DMS79 treated with DMSO at 0.1 percent for 48 hours (cell line): ENCODE data around the gene ANKRD52.

Experiments
- DNase-seq: peaks from one replicate; lab custom pipeline; 2025; lab: John Stamatoyannopoulos, UW

The ANKRD52 gene

GRCh38 chr12:56241424-56242303 is 16.5 kb downstream of the ANKRD52 start:
- DNase-seq = no peak

- DNase-seq = no peak
Observed at GRCh38 chr12:56237552-56237951, 20.6 kb downstream of the ANKRD52 start.

- DNase-seq = no peak
Observed at GRCh38 chr12:56236985-56237384, 21.2 kb downstream of the ANKRD52 start.

- no peak for DNase-seq
Observed at GRCh38 chr12:56236091-56236490, 22.1 kb downstream of the ANKRD52 start.

- DNase-seq = no peak
Observed at GRCh38 chr12:56234746-56235436, 23.3 kb downstream of the ANKRD52 start.

- DNase-seq = no peak
Observed at GRCh38 chr12:56231184-56231582, 27.0 kb downstream of the ANKRD52 start.

- DNase-seq = no peak
Observed at GRCh38 chr12:56230432-56231183, 27.6 kb downstream of the ANKRD52 start.

- no peak for DNase-seq
Observed at GRCh38 chr12:56229916-56230431, 28.2 kb downstream of the ANKRD52 start, which contains the start of gene SLC39A5. Gene SLC39A5, plus strand, starts transcription at chr12:56230051. Its CDS starts 1,224 bp downstream, at chr12:56231275.

- no peak for DNase-seq
Observed at GRCh38 chr12:56229082-56229481, 29.1 kb downstream of the ANKRD52 start.

- DNase-seq = no peak
Observed at GRCh38 chr12:56224954-56225353, 33.2 kb downstream of the ANKRD52 start.

GRCh38 chr12:56224102-56224701 is 34.0 kb downstream of the ANKRD52 start, which contains the start of gene NABP2:
Gene NABP2, plus strand, starts transcription at chr12:56224342. Its CDS starts 515 bp downstream, at chr12:56224857.
- peak; percentile 87 for DNase-seq

- DNase-seq = no peak
Observed at GRCh38 chr12:56223571-56224101, 34.5 kb downstream of the ANKRD52 start.

- DNase-seq = no peak
Observed at GRCh38 chr12:56222531-56222895, 35.7 kb downstream of the ANKRD52 start.

- peak; percentile 85 for DNase-seq
Observed at GRCh38 chr12:56221757-56222530, 36.2 kb downstream of the ANKRD52 start, which contains the start of gene RNF41. Gene RNF41, minus strand, starts transcription at chr12:56221922. Its CDS starts 7,875 bp downstream, at chr12:56214047.

GRCh38 chr12:56221232-56221756 is 36.9 kb downstream of the ANKRD52 start:
- peak; percentile 12 for DNase-seq

- DNase-seq = no peak
Observed at GRCh38 chr12:56220611-56221231, 37.5 kb downstream of the ANKRD52 start.

- no peak for DNase-seq
Observed at GRCh38 chr12:56219840-56220239, 38.3 kb downstream of the ANKRD52 start.

GRCh38 chr12:56216461-56216860 is 41.7 kb downstream of the ANKRD52 start:
- no peak for DNase-seq

- DNase-seq = no peak
Observed at GRCh38 chr12:56213878-56214277, 44.3 kb downstream of the ANKRD52 start.

- DNase-seq = no peak
Observed at GRCh38 chr12:56212361-56212760, 45.8 kb downstream of the ANKRD52 start.
